NCI-H1092 (cell line): ENCODE data around the gene LRRFIP2.

ENCODE experiments used
- DNase-seq: peaks from one replicate; lab custom pipeline; 2025; lab: John Stamatoyannopoulos, UW

LRRFIP2 gene

GRCh38 chr3:37114251-37115145, 59.9 kb downstream of the LRRFIP2 start:
- DNase-seq = no peak

GRCh38 chr3:37112987-37113386, 61.4 kb downstream of the LRRFIP2 start:
- no peak for DNase-seq

- DNase-seq = no peak
Observed at GRCh38 chr3:37111199-37111598, 63.2 kb downstream of the LRRFIP2 start.

GRCh38 chr3:37107846-37108245, 66.5 kb downstream of the LRRFIP2 start:
- DNase-seq = no peak

- no peak for DNase-seq
Observed at GRCh38 chr3:37103103-37103808, 71.1 kb downstream of the LRRFIP2 start.

GRCh38 chr3:37100411-37100810, 74.0 kb downstream of the LRRFIP2 start:
- DNase-seq = no peak

- DNase-seq = no peak
Observed at GRCh38 chr3:37099469-37099868, 74.9 kb downstream of the LRRFIP2 start.

- no peak for DNase-seq
Observed at GRCh38 chr3:37098884-37099283, 75.5 kb downstream of the LRRFIP2 start.

GRCh38 chr3:37097776-37098175, 76.6 kb downstream of the LRRFIP2 start:
- no peak for DNase-seq

- DNase-seq = no peak
Observed at GRCh38 chr3:37096975-37097374, 77.4 kb downstream of the LRRFIP2 start.

GRCh38 chr3:37096288-37096687, 78.1 kb downstream of the LRRFIP2 start:
- DNase-seq = no peak

GRCh38 chr3:37094636-37095035, 79.7 kb downstream of the LRRFIP2 start:
- no peak for DNase-seq

- DNase-seq = no peak
Observed at GRCh38 chr3:37093481-37093880, 80.9 kb downstream of the LRRFIP2 start.

GRCh38 chr3:37092484-37092883, 81.9 kb downstream of the LRRFIP2 start:
- no peak for DNase-seq

GRCh38 chr3:37087870-37088269, 86.5 kb downstream of the LRRFIP2 start:
- DNase-seq = no peak

- no peak for DNase-seq
Observed at GRCh38 chr3:37086918-37087317, 87.5 kb downstream of the LRRFIP2 start.

- no peak for DNase-seq
Observed at GRCh38 chr3:37082317-37082716, 92.1 kb downstream of the LRRFIP2 start.

- DNase-seq = no peak
Observed at GRCh38 chr3:37075955-37076354, 98.4 kb downstream of the LRRFIP2 start.

GRCh38 chr3:37074178-37074577, 100.2 kb downstream of the LRRFIP2 start:
- no peak for DNase-seq

- no peak for DNase-seq
Observed at GRCh38 chr3:37072892-37073291, 101.5 kb downstream of the LRRFIP2 start.

GRCh38 chr3:37071921-37072320, 102.5 kb downstream of the LRRFIP2 start:
- DNase-seq = no peak

GRCh38 chr3:37068031-37068430, 106.4 kb downstream of the LRRFIP2 start:
- DNase-seq = no peak

GRCh38 chr3:37067577-37067976, 106.8 kb downstream of the LRRFIP2 start:
- DNase-seq = no peak
